NB4 (cell line): ENCODE data around the gene ANKRD52.

Experiments
- DNase-seq: peaks from one replicate; pipeline ENCODE4 v3.0.0; 2010; ENCODE audit warnings: low read depth
- H3K4me3 ChIP-seq: one replicate; pipeline ENCODE4 v1.5.1; 2011; ENCODE audit warnings: mild to moderate bottlenecking, low read depth, low read length, moderate library complexity
- CTCF ChIP-seq: IDR thresholded peaks from one replicate; pipeline ENCODE4 v1.5.1; 2012; ENCODE audit warnings: low read depth, low read length
- MYC ChIP-seq: IDR thresholded peaks from 2 replicates; pipeline ENCODE4 v1.6.1; 2011; ENCODE audit warnings: low read depth, low read length
- POLR2A ChIP-seq: IDR thresholded peaks from 2 replicates; pipeline ENCODE4 v1.6.1; 2011; ENCODE audit warnings: mild to moderate bottlenecking; ENCODE audit not compliant: insufficient read length; ENCODE audit errors: extremely low read depth
- TF ChIP-seq, protein P1 (sequence below): IDR thresholded peaks from 2 replicates; pipeline ENCODE4 v1.6.1; 2011; ENCODE audit warnings: low read depth, low read length

Gene ANKRD52

GRCh38 chr12:56190695-56191155 is 67.5 kb downstream of the ANKRD52 start:
- TF ChIP-seq POLR2A (no peak), CTCF (no peak), MYC (no peak)
- peak overlapping the region; percentile 74 for H3K4me3 ChIP-seq
- DNase-seq, result peak; percentile 26

DNA sequence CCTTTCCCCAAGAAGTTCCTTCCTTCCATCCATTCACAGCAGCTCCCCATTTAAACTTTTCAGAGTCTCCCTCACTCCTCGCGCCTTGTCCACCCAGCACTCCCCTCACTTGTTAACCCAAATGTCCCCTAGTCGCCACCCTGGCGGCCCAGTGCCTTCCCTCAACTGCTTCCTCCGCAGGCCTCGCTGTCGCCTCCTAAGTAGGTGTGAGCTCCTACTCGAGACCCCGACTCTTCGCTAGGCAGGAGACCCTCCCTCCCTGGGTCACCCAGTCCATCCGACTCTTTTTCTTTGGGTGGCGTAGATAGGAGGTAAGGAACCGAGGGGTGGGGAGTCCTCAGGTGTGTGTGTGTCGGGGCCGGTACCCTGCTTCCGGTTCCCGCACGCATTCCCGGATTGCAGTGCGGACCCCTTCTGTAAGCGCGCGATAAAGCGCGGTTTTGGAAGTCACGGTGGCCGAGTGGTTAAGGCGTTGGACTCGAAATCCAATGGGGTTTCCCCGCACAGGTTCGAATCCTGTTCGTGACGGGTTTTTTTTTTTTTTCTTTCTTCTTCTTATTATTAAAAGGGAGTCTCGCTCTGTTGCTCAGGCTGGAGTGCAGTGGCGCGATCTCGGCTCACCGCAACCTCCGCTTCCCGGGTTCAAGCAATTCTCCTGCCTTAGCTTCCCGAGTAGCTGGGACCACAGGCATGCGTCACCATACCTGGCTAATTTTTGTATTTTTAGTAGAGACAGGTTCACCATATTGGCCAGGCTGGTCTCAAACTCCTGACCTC is 68.1 kb downstream of the ANKRD52 start:
- peak overlapping the region; percentile 74 for H3K4me3 ChIP-seq
- peak; percentile 90 for DNase-seq
- TF ChIP-seq, protein P1, sequence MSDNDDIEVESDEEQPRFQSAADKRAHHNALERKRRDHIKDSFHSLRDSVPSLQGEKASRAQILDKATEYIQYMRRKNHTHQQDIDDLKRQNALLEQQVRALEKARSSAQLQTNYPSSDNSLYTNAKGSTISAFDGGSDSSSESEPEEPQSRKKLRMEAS, result peak; percentile 62
- TF ChIP-seq CTCF (no peak), POLR2A (no peak), MYC (peak; percentile 72)

DNA sequence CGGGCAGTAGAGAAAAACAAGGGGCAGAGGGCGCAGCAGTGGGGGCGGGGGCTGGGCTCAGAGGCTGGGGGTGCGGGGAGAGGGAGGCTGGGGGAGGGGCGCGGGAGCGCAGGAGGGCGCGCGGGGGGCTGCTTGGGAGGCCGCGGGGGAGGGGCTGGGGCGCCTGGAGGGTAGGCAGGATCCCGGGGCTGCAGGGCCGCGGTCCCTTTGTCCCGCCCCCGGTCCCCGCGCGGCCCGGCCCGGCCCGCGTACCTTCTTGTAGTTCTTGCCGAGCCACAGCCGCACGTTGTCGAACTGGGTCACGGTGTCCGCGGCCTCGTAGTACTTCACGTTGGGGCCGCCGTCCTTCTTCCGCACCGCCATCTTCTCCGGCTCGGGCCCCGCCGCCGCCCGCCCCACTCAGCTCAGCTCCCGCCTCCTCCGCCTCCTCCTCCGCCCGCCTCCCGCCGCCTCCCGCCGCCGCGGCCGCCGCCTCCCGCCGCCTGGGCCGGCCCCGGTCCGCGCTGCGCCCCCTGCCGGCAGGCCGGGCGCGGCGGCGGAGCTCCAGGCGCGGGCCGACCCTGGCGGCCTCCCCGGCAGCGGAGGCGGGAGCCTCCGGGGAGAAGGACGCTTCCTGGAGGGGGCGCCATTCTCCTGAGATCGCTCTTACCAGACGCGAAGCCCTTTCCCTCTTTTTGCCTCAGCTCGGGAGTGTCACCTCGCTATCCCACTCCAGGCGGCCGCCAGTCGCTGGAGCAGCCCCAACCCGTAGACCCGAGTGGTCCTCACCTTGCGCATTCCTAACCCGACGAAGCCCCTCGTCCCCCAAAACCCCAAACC is 68.9 kb downstream of the ANKRD52 start, which contains the start of gene SMARCC2:
TSS of gene SMARCC2 (minus strand) at position 385 of the 819 bp plus-strand sequence. CDS start at position 363, 22 bp downstream.
- H3K4me3 ChIP-seq, result peak within 1 kb of the TSS; percentile 94
- TF ChIP-seq POLR2A (peak; percentile 45), MYC (no peak), CTCF (peak; percentile 71)
- TF ChIP-seq, protein P1, result no peak
- peak; percentile 91 for DNase-seq

DNA sequence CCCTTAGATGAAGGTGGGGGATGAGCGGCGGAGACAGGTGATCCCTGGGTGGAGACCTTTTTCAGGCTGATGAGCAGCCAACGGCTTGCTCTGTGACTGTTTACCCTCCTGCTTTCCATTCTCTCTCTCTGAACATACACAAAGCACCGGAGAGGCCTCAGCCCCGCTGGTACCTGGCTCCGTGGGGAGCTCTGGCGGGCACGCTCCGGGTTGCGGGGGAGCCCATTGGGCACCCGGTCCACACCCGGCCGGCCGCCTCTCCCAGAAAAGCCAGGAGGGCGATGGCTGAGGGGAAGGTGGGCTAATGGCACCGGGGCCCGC is 69.4 kb downstream of the ANKRD52 start:
- TF ChIP-seq POLR2A (no peak), MYC (no peak), CTCF (no peak)
- TF ChIP-seq, protein P1, result no peak
- peak overlapping the region; percentile 94 for H3K4me3 ChIP-seq
- no peak for DNase-seq

GRCh38 chr12:56188131-56188777 is 69.9 kb downstream of the ANKRD52 start:
- TF ChIP-seq, protein P1, result no peak
- TF ChIP-seq POLR2A (no peak), MYC (no peak), CTCF (no peak)
- H3K4me3 ChIP-seq, result peak overlapping the region; percentile 94
- peak; percentile 58 for DNase-seq
